ENCODE results near the gene AMDHD2.

DNA sequence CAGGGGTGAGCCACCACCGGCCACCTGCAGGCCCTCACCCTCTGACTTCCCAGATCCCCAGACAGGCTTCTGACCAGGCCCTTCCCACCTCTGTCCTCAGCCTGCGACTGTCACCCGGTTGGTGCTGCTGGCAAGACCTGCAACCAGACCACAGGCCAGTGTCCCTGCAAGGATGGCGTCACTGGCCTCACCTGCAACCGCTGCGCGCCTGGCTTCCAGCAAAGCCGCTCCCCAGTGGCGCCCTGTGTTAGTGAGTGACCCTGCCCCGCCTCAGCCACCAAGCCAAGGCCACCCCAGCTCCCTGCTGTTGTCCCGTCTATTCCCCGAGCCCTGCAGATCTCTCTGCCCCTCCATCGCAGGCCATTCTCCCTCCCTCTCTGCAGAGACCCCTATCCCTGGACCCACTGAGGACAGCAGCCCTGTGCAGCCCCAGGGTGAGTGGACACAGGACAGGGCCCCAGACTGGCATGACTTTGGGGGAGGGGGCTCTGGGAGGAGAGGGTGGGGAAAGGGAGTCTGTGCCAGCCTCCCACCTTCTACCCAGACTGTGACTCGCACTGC lies 47.2 kb upstream of the AMDHD2 start:
- TF ChIP-seq ZNF274 (IDR thresholded peaks at IDR 0.05; ENCODE audit: low read depth, low read length) (no peak), YY1 (IDR thresholded peaks at IDR 0.05; ENCODE audit: insufficient read depth, insufficient read length) (no peak)
